Adrenal gland (tissue), 12 donors: Measurements from ENCODE around the gene BGLAP. TPM values are rescaled to one million over a fixed set of nuclear protein-coding genes. Genes with fewer than 3 reads are reported as not detected.
A peak's percentile ranks its signal among the peaks of the same experiment; 100 is the strongest.
"Not testable (repeated sequence)": the region's sequence is repeated elsewhere in the genome, so short reads cannot be mapped to it uniquely, and the experiment has no call there.

Experiments used
- DNase-seq, 7 donors: peaks; one replicate each; pipeline ENCODE4 v3.0.0-alpha.2; 2019 to 2020
- H3K27ac ChIP-seq, 5 donors: fragments of 200-600 bp; sonication (generic) in 4 of 5; 1 replicate in 3 of 5; 2 replicates in 2 of 5; pipeline versions ENCODE4 v1.5.1 to v1.8.0; 2016 to 2020; ENCODE audit warnings: mild to moderate bottlenecking in 1 of 5
- H3K27me3 ChIP-seq: fragments of 200-600 bp; 2 replicates; pipeline ENCODE4 v1.8.0; 2021
- H3K36me3 ChIP-seq, 2 donors: fragments of 200-600 bp; replicated peaks in 1 of 2; 1 replicate in 1 of 2; 2 replicates in 1 of 2; pipeline versions ENCODE4 v1.5.1 to v1.8.0; 2018 to 2022
- H3K4me1 ChIP-seq, 2 donors: fragments of 200-600 bp; replicated peaks in 1 of 2; 1 replicate in 1 of 2; 2 replicates in 1 of 2; pipeline versions ENCODE4 v1.5.1 to v1.8.0; 2018 to 2021
- H3K4me3 ChIP-seq, 4 donors: fragments of 200-600 bp; sonication (generic) in 3 of 4; one replicate each; pipeline ENCODE4 v1.5.1; 2016 to 2018
- H3K9me3 ChIP-seq, 3 donors: fragments of 200-600 bp; sonication (generic) in 1 of 3; replicated peaks in 1 of 3; 1 replicate in 2 of 3; 2 replicates in 1 of 3; pipeline versions ENCODE4 v1.5.1 to v1.8.0; 2016 to 2021
- POLR2A ChIP-seq, 2 donors: fragments of 450-650 bp; IDR thresholded peaks; one replicate each; pipeline ENCODE4 v1.6.1; 2017; ENCODE audit warnings: antibody characterized with exemption in 2 of 2, mild to moderate bottlenecking in 2 of 2, moderate library complexity in 1 of 2
- WGBS, 4 donors: extraction: QIAGEN DNeasy Blood & Tissue Kit in 2 of 4; methylation state at CpG; one replicate each; pipeline versions ENCODE4 v1.1.5 to v1.1.7; 2013 to 2017; 5-methylcytosine and 5-hydroxymethylcytosine counted together
- intact Hi-C, 2 donors: fragments of 100-400 bp; cut with DNase I; formaldehyde crosslinking; loops; one replicate each; pipeline versions ENCODE4 v1.14.1 to v1.15.0; 2022 to 2023
- polyA plus RNA-seq, 3 donors: library from polyadenylated mRNA; stranded (reverse); fragments of 200-250 nt in 2 of 3; fragments of 350-450 nt in 1 of 3; fragmentation: Illumina TruSeq in 1 of 3; extraction: RNeasy Lipid Tissue Mini Kit (QIAGEN cat#74804) in 1 of 3; gene quantifications; one replicate each; pipeline ENCODE4 v1.2.3, GENCODE V29; 2013 to 2014
- total RNA-seq, 9 donors: library from RNA; depleted of rRNA in 4 of 9; stranded (reverse); fragments of >200 nt in 4 of 9; fragments of 120-200 nt in 1 of 9; fragmentation: NEBNext Ultra II Directional in 1 of 9; extraction: Animal tissue kit (Norgen Biotek cat#: 25700) in 1 of 9; gene quantifications; one replicate each; pipeline versions ENCODE4 v1.1.0 to v1.2.4, GENCODE V29; 2013 to 2023
- TF ChIP-seq, protein P1 (sequence below), 6 experiments: fragments of 450-650 bp in 4 of 6; fragments of 200-600 bp in 2 of 6; sonication (generic) in 1 of 6; IDR thresholded peaks; 1 replicate in 5 of 6; 2 replicates in 1 of 6; pipeline versions ENCODE4 v1.5.1 to v1.8.0; 2016 to 2021; ENCODE audit warnings: antibody characterized with exemption in 6 of 6, mild to moderate bottlenecking in 2 of 6, moderate library complexity in 1 of 6
- donor health status: healthy with polysubstance abuse.
- donor health status: Bipolar disorder and iron deficiency.
- donor health status: DM: yes; HTN: yes; CAD: no.
- donor health status: DM: no; HTN: no; CAD: no.
- donor health status: DM: no; HTN: no; CAD: no.
- donor health status: DM: yes; HTN: yes; CAD: no.

Gene BGLAP
- total and polyA plus RNA-seq, 12 donors: 0.39 to 8.2 (median 1.2) TPM; not detected in 3

GRCh38 chr1:156212833-156213643 is 28.9 kb upstream of the BGLAP start, which contains the start of gene PMF1:
TSS of gene PMF1 (plus strand) at chr1:156213007. CDS start at chr1:156213016, 9 bp downstream.
- peaks cover 0 to 22% of the 10 kb centered on the region in 2 donors for H3K36me3 ChIP-seq
- H3K9me3 ChIP-seq: no peaks in the 10 kb centered on the region
- 0 to 1% (median 0%) methylated on average over 11 to 61 of the region's 61 CpGs for WGBS, 4 donors
- no peaks in the 10 kb centered on the region for H3K27me3 ChIP-seq
- peak within 1 kb of the TSS; percentile 88 to 97 (median 93) for H3K27ac ChIP-seq
- peak; percentile 97 to 99 (median 98) for DNase-seq
- TF ChIP-seq POLR2A (IDR thresholded peaks at IDR 0.05): peak; percentile 43 to 70
- TF ChIP-seq, protein P1, sequence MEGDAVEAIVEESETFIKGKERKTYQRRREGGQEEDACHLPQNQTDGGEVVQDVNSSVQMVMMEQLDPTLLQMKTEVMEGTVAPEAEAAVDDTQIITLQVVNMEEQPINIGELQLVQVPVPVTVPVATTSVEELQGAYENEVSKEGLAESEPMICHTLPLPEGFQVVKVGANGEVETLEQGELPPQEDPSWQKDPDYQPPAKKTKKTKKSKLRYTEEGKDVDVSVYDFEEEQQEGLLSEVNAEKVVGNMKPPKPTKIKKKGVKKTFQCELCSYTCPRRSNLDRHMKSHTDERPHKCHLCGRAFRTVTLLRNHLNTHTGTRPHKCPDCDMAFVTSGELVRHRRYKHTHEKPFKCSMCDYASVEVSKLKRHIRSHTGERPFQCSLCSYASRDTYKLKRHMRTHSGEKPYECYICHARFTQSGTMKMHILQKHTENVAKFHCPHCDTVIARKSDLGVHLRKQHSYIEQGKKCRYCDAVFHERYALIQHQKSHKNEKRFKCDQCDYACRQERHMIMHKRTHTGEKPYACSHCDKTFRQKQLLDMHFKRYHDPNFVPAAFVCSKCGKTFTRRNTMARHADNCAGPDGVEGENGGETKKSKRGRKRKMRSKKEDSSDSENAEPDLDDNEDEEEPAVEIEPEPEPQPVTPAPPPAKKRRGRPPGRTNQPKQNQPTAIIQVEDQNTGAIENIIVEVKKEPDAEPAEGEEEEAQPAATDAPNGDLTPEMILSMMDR (IDR thresholded peaks at IDR 0.05): peak in 2 of 6 experiments; percentile 9 to 35
- H3K4me1 ChIP-seq: peaks cover 21% of the 10 kb centered on the region in 2 donors
- H3K4me3 ChIP-seq: peak within 1 kb of the TSS; percentile 40 to 82 (median 62)
- intact Hi-C loops: no loop called here

DNA sequence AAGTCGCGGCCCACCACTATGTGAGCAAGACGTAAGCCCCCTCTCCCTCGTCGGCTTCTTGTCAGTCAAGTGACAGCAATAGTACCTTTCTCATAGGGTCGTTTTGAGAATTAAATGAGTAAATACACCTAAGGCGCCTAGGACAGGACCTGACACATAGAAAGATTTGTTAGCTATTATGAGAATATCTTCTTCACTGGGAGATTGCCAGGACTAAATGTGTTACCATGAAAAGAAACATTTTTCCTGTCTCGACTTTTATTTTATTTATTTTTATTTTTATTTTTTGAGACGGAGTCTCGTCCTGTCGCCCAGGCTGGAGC is 28.4 kb upstream of the BGLAP start:
- Histone ChIP-seq H3K27ac (peak overlapping the region; percentile 88 to 97 (median 93)), H3K4me1 (peaks cover 27% of the 10 kb centered on the region in 2 donors), H3K36me3 (peaks cover 0 to 17% of the 10 kb centered on the region in 2 donors), H3K4me3 (peak overlapping the region in 3 of 4 donors; percentile 40 to 82 (median 67)), H3K9me3 (no peaks in the 10 kb centered on the region), H3K27me3 (no peaks in the 10 kb centered on the region)
- WGBS, 4 donors: 11 to 19% (median 16%) methylated on average over 10 to 11 of the region's 11 CpGs
- intact Hi-C loops: no loop called here
- TF ChIP-seq POLR2A (IDR thresholded peaks at IDR 0.05): no peak
- TF ChIP-seq, protein P1 (IDR thresholded peaks at IDR 0.05): no peak
- no peak for DNase-seq

DNA sequence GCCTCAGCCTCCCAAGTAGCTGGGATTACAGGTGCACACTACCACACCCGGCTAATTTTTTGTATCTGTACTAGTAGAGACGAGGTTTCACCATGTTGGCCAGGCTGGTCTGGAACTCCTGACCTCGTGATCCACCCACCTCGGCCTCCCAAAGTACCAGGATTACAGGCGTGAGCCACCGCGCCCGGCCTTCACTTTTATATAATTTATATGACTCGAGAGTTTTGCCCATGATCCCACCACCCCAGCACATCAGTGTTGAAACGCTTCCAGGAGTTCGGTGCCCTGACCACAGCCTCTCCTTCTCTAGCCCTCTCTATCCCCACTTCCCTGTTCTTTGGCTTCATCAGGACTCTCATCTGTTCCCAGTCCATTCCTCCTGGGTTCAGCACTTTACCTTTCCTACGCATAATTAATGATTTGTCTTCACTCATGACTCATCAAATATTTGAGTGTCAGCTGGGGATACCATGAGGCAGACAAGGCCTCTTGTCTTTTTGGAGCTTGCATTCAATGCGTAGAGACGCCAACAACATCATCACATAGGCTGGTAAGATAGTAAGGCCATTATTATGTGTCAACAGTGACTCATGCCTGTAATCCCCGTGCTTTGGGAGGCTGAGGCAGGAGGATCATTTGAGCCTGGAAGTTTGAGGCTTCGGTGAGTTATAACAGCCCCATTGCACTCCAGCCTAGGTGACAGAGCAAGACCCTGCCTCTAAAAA is 27.8 kb upstream of the BGLAP start:
- Histone ChIP-seq H3K36me3 (peaks cover 0 to 17% of the 10 kb centered on the region in 2 donors), H3K4me3 (peak overlapping the region in 1 of 4 donors; percentile 67), H3K4me1 (peaks cover 28 to 31% of the 10 kb centered on the region in 2 donors), H3K27ac (peak overlapping the region in 2 of 5 donors; percentile 5 to 97), H3K9me3 (no peaks in the 10 kb centered on the region), H3K27me3 (no peaks in the 10 kb centered on the region)
- WGBS, 4 donors: 75 to 82% (median 77%) methylated on average over 16 of the region's 16 CpGs
- DNase-seq: peak in 1 of 7 donors; percentile 62
- intact Hi-C loops: no loop called here
- TF ChIP-seq, protein P1 (IDR thresholded peaks at IDR 0.05): no peak
- no peak for TF ChIP-seq POLR2A (IDR thresholded peaks at IDR 0.05)

- H3K9me3 ChIP-seq, H3K4me3 ChIP-seq, intact Hi-C loops, H3K27ac ChIP-seq, DNase-seq, H3K27me3 ChIP-seq: not testable (repeated sequence)
- H3K36me3 ChIP-seq: peaks cover 0 to 14% of the 10 kb centered on the region in 2 donors
- peaks cover 28 to 31% of the 10 kb centered on the region in 2 donors for H3K4me1 ChIP-seq
- 90 to 98% (median 94%) methylated on average over 27 to 55 of the region's 55 CpGs for WGBS, 4 donors
Measured at GRCh38 chr1:156216361-156217086, 25.5 kb upstream of the BGLAP start.
